H9 (cell line): ENCODE measurements around the gene EPSTI1. TPM values are rescaled to one million over a fixed set of nuclear protein-coding genes. Genes with fewer than 3 reads are reported as not detected.

Experiments used
- DNase-seq: peaks from one replicate; pipeline ENCODE4 v3.0.0-alpha.2; 2017
- H2AFZ ChIP-seq: one replicate; pipeline ENCODE4 v1.6.1; 2013; ENCODE audit warnings: mild to moderate bottlenecking, low read length, control low read depth, moderate library complexity
- H2AK5ac ChIP-seq: 2 replicates; pipeline ENCODE4 v1.6.1; 2013; ENCODE audit warnings: low read length, control low read depth, mixed read lengths; ENCODE audit not compliant: insufficient read length
- H2BK120ac ChIP-seq: one replicate; pipeline ENCODE4 v1.6.1; 2013; ENCODE audit warnings: low read depth, mild to moderate bottlenecking, low read length, control low read depth, inconsistent platforms; ENCODE audit not compliant: poor library complexity, severe bottlenecking
- H2BK12ac ChIP-seq: 2 replicates; pipeline ENCODE4 v1.6.1; 2013; ENCODE audit warnings: low read length, control low read depth, mixed read lengths, low read depth; ENCODE audit not compliant: insufficient read length
- H2BK15ac ChIP-seq: 2 replicates; pipeline ENCODE4 v1.6.1; 2013; ENCODE audit warnings: low read depth, low read length, control low read depth
- H2BK20ac ChIP-seq: one replicate; pipeline ENCODE4 v1.6.1; 2013; ENCODE audit warnings: low read depth, mild to moderate bottlenecking, low read length, control low read depth, inconsistent platforms; ENCODE audit not compliant: poor library complexity, severe bottlenecking
- H2BK5ac ChIP-seq: 2 replicates; pipeline ENCODE4 v1.6.1; 2013; ENCODE audit warnings: low read length, control low read depth, mixed read lengths; ENCODE audit not compliant: insufficient read length
- H3K14ac ChIP-seq: 2 replicates; pipeline ENCODE4 v1.6.1; 2013; ENCODE audit warnings: low read length, control low read depth; ENCODE audit not compliant: insufficient read depth
- H3K18ac ChIP-seq: 2 replicates; pipeline ENCODE4 v1.6.1; 2013; ENCODE audit warnings: low read depth, mild to moderate bottlenecking, mixed read lengths, low read length, control low read depth; ENCODE audit not compliant: insufficient read length
- H3K23ac ChIP-seq: 2 replicates; pipeline ENCODE4 v1.6.1; 2013; ENCODE audit warnings: low read length, control low read depth, mixed read lengths, low read depth; ENCODE audit not compliant: insufficient read length
- H3K23me2 ChIP-seq: 2 replicates; pipeline ENCODE4 v1.6.1; 2013; ENCODE audit warnings: low read depth, mild to moderate bottlenecking, mixed read lengths, low read length, control low read depth; ENCODE audit not compliant: insufficient read length, poor library complexity, severe bottlenecking
- H3K27ac ChIP-seq: 2 replicates; pipeline ENCODE4 v1.5.1; 2013; ENCODE audit warnings: low read length, control low read depth, mixed read lengths, low read depth; ENCODE audit not compliant: insufficient read length
- H3K27me3 ChIP-seq: 2 replicates; pipeline ENCODE4 v1.6.1; 2013; ENCODE audit warnings: low read length, control low read depth, inconsistent platforms; ENCODE audit not compliant: insufficient read depth
- H3K4ac ChIP-seq: 2 replicates; pipeline ENCODE4 v1.6.1; 2013; ENCODE audit warnings: low read depth, mild to moderate bottlenecking, control low read depth, inconsistent platforms, low read length, moderate library complexity
- H3K4me1 ChIP-seq: 2 replicates; pipeline ENCODE4 v1.6.1; 2013; ENCODE audit warnings: low read length, control low read depth, inconsistent platforms; ENCODE audit not compliant: insufficient read depth
- H3K4me2 ChIP-seq: 2 replicates; pipeline ENCODE4 v1.6.1; 2013; ENCODE audit warnings: low read length, control low read depth, mixed read lengths; ENCODE audit not compliant: insufficient read length, insufficient read depth
- H3K56ac ChIP-seq: 2 replicates; pipeline ENCODE4 v1.6.1; 2013; ENCODE audit warnings: low read depth, mild to moderate bottlenecking, mixed read lengths, low read length, control low read depth; ENCODE audit not compliant: insufficient read length
- H3K79me1 ChIP-seq: 2 replicates; pipeline ENCODE4 v1.6.1; 2013; ENCODE audit warnings: low read depth, mild to moderate bottlenecking, moderate library complexity, low read length, control low read depth, inconsistent platforms; ENCODE audit not compliant: insufficient read depth, poor library complexity, severe bottlenecking
- H3K79me2 ChIP-seq: 2 replicates; pipeline ENCODE4 v1.6.1; 2013; ENCODE audit warnings: low read length, control low read depth, inconsistent platforms; ENCODE audit not compliant: insufficient read depth
- H3K9ac ChIP-seq: 2 replicates; pipeline ENCODE4 v1.6.1; 2013; ENCODE audit warnings: low read length, control low read depth, mixed read lengths; ENCODE audit not compliant: insufficient read length; ENCODE audit errors: extremely low read depth
- H3K9me3 ChIP-seq: one replicate; pipeline ENCODE4 v1.6.1; 2013; ENCODE audit warnings: low read depth, low read length, inconsistent platforms; ENCODE audit not compliant: control insufficient read depth
- H3T11ph ChIP-seq: one replicate; pipeline ENCODE4 v1.6.1; 2013; ENCODE audit warnings: mild to moderate bottlenecking, low read length, control low read depth, inconsistent platforms
- H4K20me1 ChIP-seq: one replicate; pipeline ENCODE4 v1.6.1; 2013; ENCODE audit not compliant: control insufficient read depth, insufficient read length, insufficient read depth
- H4K5ac ChIP-seq: 2 replicates; pipeline ENCODE4 v1.6.1; 2013; ENCODE audit warnings: low read depth, mild to moderate bottlenecking, mixed read lengths, low read length, control low read depth; ENCODE audit not compliant: insufficient read length
- H4K8ac ChIP-seq: replicated peaks from 2 replicates; pipeline ENCODE4 v1.6.1; 2013; ENCODE audit warnings: low read length, control low read depth, mixed read lengths, low read depth; ENCODE audit not compliant: insufficient read length
- H4K91ac ChIP-seq: 2 replicates; pipeline ENCODE4 v1.6.1; 2013; ENCODE audit warnings: low read depth, mild to moderate bottlenecking, moderate library complexity, mixed read lengths, low read length, control low read depth; ENCODE audit not compliant: insufficient read length
- H3K27ac Mint-ChIP-seq, 3 experiments: 2 replicates in 2 of 3; 3 replicates in 1 of 3; pipeline ENCODE4 v1.8.0; 2020 to 2021; ENCODE audit warnings: mixed read lengths in 3 of 3, mild to moderate bottlenecking in 1 of 3, moderate library complexity in 1 of 3
- H3K27me3 Mint-ChIP-seq: 2 replicates; pipeline ENCODE4 v1.8.0; 2021; ENCODE audit warnings: low read depth, mild to moderate bottlenecking, moderate library complexity, mixed read lengths
- H3K36me3 Mint-ChIP-seq, 3 experiments: 2 replicates in 2 of 3; 3 replicates in 1 of 3; pipeline ENCODE4 v1.8.0; 2020 to 2021; ENCODE audit warnings: low read depth in 3 of 3, mixed read lengths in 3 of 3; ENCODE audit not compliant: insufficient read depth in 1 of 3
- H3K4me1 Mint-ChIP-seq, 2 experiments: 2 replicates each; pipeline ENCODE4 v1.8.0; 2020; ENCODE audit warnings: mixed read lengths in 2 of 2
- H3K4me3 Mint-ChIP-seq, 2 experiments: 2 replicates in 1 of 2; 3 replicates in 1 of 2; pipeline ENCODE4 v1.8.0; 2020 to 2021; ENCODE audit warnings: mild to moderate bottlenecking in 2 of 2, mixed read lengths in 2 of 2, moderate library complexity in 1 of 2
- H3K9me3 Mint-ChIP-seq, 2 experiments: 2 replicates in 1 of 2; 3 replicates in 1 of 2; pipeline ENCODE4 v1.8.0; 2020; ENCODE audit warnings: mild to moderate bottlenecking in 2 of 2, mixed read lengths in 2 of 2, moderate library complexity in 1 of 2
- WGBS: extraction: QIAGEN DNeasy Blood & Tissue Kit; methylation state at CpG from one replicate; pipeline ENCODE4 v1.1.7; 2013; ENCODE audit warnings: missing lambda C conversion rate, low lambda C conversion rate, mixed read lengths; ENCODE audit not compliant: insufficient read length; ENCODE audit errors: extremely low coverage; 5-methylcytosine and 5-hydroxymethylcytosine counted together
- total RNA-seq: library from RNA; stranded (reverse); gene quantifications from 2 replicates; pipeline ENCODE4 v1.2.1, GENCODE V29; 2021
- TF ChIP-seq, protein P1 (sequence below): fragments of 200-600 bp; sonication (generic); conservative IDR thresholded peaks from 3 replicates; pipeline ENCODE4 v1.8.0; 2021; ENCODE audit warnings: antibody characterized with exemption, mild to moderate bottlenecking

EPSTI1 gene
- total RNA-seq, 1 experiment from 2014 or later, result 0.70 TPM

GRCh38 chr13:42891591-42891990, 100.5 kb downstream of the EPSTI1 start:
- Histone ChIP-seq H3K4ac (no peak overlapping the region), H3K4me1 (peaks cover 3% of the 10 kb centered on the region; the same call in 1 of the 2 replicates), H2AK5ac (no peak overlapping the region), H4K91ac (no peak overlapping the region), H3K14ac (no peak overlapping the region), H4K5ac (no peak overlapping the region), H2BK15ac (no peak overlapping the region), H2BK5ac (no peak overlapping the region), H2BK12ac (no peak overlapping the region), H2AFZ (no peak overlapping the region), H3K18ac (no peak overlapping the region), H3K27ac (no peak overlapping the region), H2BK120ac (no peak overlapping the region), H3K9me3 (no peaks in the 10 kb centered on the region), H3T11ph (no peak overlapping the region), H3K27me3 (no peaks in the 10 kb centered on the region), H3K4me2 (no peak overlapping the region), H4K20me1 (no peaks in the 10 kb centered on the region), H3K79me2 (no peaks in the 10 kb centered on the region), H3K79me1 (no peaks in the 10 kb centered on the region), H2BK20ac (no peak overlapping the region), H3K23ac (no peak overlapping the region), H3K23me2 (no peaks in the 10 kb centered on the region), H3K9ac (no peak overlapping the region), H3K56ac (no peak overlapping the region), H4K8ac (no peak overlapping the region)
- H3K27ac Mint-ChIP-seq, result no peak overlapping the region
- no peak for DNase-seq
- no peaks in the 10 kb centered on the region for H3K36me3 Mint-ChIP-seq
- peaks cover 14 to 18% of the 10 kb centered on the region in 2 experiments for H3K4me1 Mint-ChIP-seq
- no peak overlapping the region for H3K4me3 Mint-ChIP-seq
- TF ChIP-seq, protein P1, sequence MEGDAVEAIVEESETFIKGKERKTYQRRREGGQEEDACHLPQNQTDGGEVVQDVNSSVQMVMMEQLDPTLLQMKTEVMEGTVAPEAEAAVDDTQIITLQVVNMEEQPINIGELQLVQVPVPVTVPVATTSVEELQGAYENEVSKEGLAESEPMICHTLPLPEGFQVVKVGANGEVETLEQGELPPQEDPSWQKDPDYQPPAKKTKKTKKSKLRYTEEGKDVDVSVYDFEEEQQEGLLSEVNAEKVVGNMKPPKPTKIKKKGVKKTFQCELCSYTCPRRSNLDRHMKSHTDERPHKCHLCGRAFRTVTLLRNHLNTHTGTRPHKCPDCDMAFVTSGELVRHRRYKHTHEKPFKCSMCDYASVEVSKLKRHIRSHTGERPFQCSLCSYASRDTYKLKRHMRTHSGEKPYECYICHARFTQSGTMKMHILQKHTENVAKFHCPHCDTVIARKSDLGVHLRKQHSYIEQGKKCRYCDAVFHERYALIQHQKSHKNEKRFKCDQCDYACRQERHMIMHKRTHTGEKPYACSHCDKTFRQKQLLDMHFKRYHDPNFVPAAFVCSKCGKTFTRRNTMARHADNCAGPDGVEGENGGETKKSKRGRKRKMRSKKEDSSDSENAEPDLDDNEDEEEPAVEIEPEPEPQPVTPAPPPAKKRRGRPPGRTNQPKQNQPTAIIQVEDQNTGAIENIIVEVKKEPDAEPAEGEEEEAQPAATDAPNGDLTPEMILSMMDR, result no peak
- H3K9me3 Mint-ChIP-seq, result no peaks in the 10 kb centered on the region
- no peaks in the 10 kb centered on the region; the same call in 1 of the 2 replicates for H3K27me3 Mint-ChIP-seq
- WGBS, result 100% methylated on average over 2 of the region's 3 CpGs
